ENCODE measurements around the gene KRTAP19-1. TPM values are rescaled to one million over a fixed set of nuclear protein-coding genes. Genes with fewer than 3 reads are reported as not detected.

The KRTAP19-1 gene
- total RNA-seq = not detected in 2 replicates

GRCh38 chr21:30480145-30480544, at the start of gene KRTAP19-1:
KRTAP19-1 (minus strand) TSS chr21:30480367; CDS start chr21:30480317, 50 bp downstream.

DNA sequence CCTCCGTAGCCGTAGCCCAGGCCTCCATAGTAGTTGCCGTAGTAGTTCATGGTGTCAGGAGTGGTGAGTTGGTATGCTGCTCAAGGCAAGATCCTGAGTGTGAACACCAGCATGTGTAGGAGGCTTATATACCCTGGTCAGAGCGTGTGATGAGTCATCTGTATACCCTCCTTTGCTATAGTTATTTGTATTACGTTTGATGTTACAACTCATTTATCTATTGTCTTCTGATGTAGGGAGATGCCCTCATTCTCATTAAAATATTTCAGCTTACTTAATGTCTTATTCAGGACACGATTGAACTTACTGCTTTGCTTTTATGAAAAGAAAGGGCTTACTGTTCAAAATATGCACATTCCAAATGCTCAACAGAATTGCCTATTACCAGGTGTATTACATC, 21.9 kb upstream of the KRTAP19-1 start, which contains the start of gene KRTAP19-5:
TSS of gene KRTAP19-5 (minus strand) at position 101 of the 400 bp plus-strand sequence. CDS start at position 50, 51 bp downstream.

DNA sequence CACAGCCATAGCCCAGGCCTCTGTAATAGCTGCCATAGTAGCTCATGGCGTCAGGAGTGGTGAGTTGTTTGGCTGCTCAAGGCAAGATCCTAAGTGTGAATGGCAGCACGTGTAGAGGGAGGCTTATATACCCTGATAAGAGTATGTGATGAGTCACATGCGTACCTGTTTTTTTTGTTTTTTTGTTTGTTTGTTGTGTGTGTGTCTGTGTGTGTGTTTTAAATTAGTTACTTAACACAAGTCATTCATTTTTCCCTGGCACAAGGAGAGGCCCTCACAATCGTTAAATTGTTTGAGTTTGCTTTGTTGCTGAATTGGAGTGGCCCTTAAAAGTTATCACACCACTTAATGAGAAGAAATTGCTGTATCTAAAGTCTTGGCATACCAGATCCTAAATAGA, 16.9 kb upstream of the KRTAP19-1 start, which contains the start of gene KRTAP19-4:
TSS of gene KRTAP19-4 (minus strand) at position 101 of the 400 bp plus-strand sequence. CDS start at position 46, 55 bp downstream.

GRCh38 chr21:30491963-30492428, 11.8 kb upstream of the KRTAP19-1 start, which contains the start of gene KRTAP19-3:
KRTAP19-3 (minus strand) TSS chr21:30492013; CDS start chr21:30491957, 56 bp downstream.

GRCh38 chr21:30487336-30487735, 7.2 kb upstream of the KRTAP19-1 start, which contains the start of gene KRTAP19-2:
KRTAP19-2 (minus strand) TSS chr21:30487436; CDS start chr21:30487348, 88 bp downstream.

DNA sequence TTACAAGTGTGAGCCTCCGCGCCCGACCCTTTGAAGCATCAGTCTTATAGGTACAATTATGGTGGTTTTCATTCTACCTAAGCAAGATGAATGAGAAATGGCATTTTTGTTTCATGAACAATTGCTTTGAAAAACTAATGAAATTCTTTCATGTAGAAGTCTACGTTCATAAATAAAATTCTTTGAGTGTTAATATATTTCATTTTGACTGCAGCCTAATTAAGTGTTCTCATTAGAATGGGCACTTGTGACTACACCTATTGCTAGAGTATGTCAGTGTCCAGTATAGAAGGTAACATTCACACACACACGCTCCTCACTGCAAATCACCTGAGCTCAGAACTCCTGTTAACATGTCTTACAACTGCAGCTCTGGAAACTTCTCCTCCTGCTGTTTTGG, 40.2 kb downstream of the KRTAP19-1 start, which contains the start of gene KRTAP15-1:
TSS of gene KRTAP15-1 (plus strand) at position 301 of the 400 bp plus-strand sequence. CDS start at position 354, 53 bp downstream.

GRCh38 chr21:30430170-30430655, 50.0 kb downstream of the KRTAP19-1 start, which contains the start of gene KRTAP13-4:
KRTAP13-4 (plus strand) TSS chr21:30430220; CDS start chr21:30430276, 56 bp downstream.

Small RNA genes within 50 kb of the gene (small RNA-seq; reads per million reads assigned to genes)
- not detected for gene AP000567.1
- not detected for gene KRTAP19-10P
- not detected for gene KRTAP19-9P

Other genes with a start within 250 kb of the KRTAP19-1 start
- not detected in 2 replicates for gene KRTAP24-1, start 197.4 kb downstream of the KRTAP19-1 start, total RNA-seq
- not detected in 2 replicates for gene KRTAP25-1, start 190.9 kb downstream of the KRTAP19-1 start, total RNA-seq
- gene KRTAP26-1, start 160.1 kb downstream of the KRTAP19-1 start, total RNA-seq = not detected in 2 replicates
- gene KRTAP27-1, start 142.7 kb downstream of the KRTAP19-1 start, total RNA-seq = not detected in 2 replicates
- gene KRTAP23-1, start 131.8 kb downstream of the KRTAP19-1 start, total RNA-seq = not detected in 2 replicates
- not detected in 2 replicates for gene KRTAP13-2, start 108.1 kb downstream of the KRTAP19-1 start, total RNA-seq
- gene KRTAP13-1, start 84.3 kb downstream of the KRTAP19-1 start, total RNA-seq = not detected in 2 replicates
- gene KRTAP13-3, start 54.4 kb downstream of the KRTAP19-1 start, total RNA-seq = not detected in 2 replicates
- not detected in 2 replicates for gene KRTAP13-4, start 50.1 kb downstream of the KRTAP19-1 start, total RNA-seq
- not detected in 2 replicates for gene KRTAP15-1, start 40.1 kb downstream of the KRTAP19-1 start, total RNA-seq
- not detected in 2 replicates for gene KRTAP19-2, start 7.1 kb upstream of the KRTAP19-1 start, total RNA-seq
- gene KRTAP19-3, start 11.6 kb upstream of the KRTAP19-1 start, total RNA-seq = not detected in 2 replicates
- gene KRTAP19-4, start 16.8 kb upstream of the KRTAP19-1 start, total RNA-seq = not detected in 2 replicates
- gene KRTAP19-5, start 21.8 kb upstream of the KRTAP19-1 start, total RNA-seq = not detected in 2 replicates
- not detected in 2 replicates for gene KRTAP19-6, start 61.5 kb upstream of the KRTAP19-1 start, total RNA-seq
- gene KRTAP19-7, start 80.9 kb upstream of the KRTAP19-1 start, total RNA-seq = not detected in 2 replicates
- not detected in 2 replicates for gene KRTAP22-2, start 110.0 kb upstream of the KRTAP19-1 start, total RNA-seq
- gene KRTAP6-3, start 112.1 kb upstream of the KRTAP19-1 start, total RNA-seq = not detected in 2 replicates
- not detected in 2 replicates for gene KRTAP6-2, start 118.5 kb upstream of the KRTAP19-1 start, total RNA-seq
- not detected in 2 replicates for gene KRTAP22-1, start 120.7 kb upstream of the KRTAP19-1 start, total RNA-seq
- not detected in 2 replicates for gene KRTAP6-1, start 133.6 kb upstream of the KRTAP19-1 start, total RNA-seq
- not detected in 2 replicates for gene KRTAP20-1, start 136.1 kb upstream of the KRTAP19-1 start, total RNA-seq
- gene KRTAP20-4, start 140.3 kb upstream of the KRTAP19-1 start, total RNA-seq = not detected in 2 replicates
- not detected in 2 replicates for gene KRTAP20-2, start 154.8 kb upstream of the KRTAP19-1 start, total RNA-seq
- gene KRTAP20-3, start 162.5 kb upstream of the KRTAP19-1 start, total RNA-seq = not detected in 2 replicates
- not detected in 2 replicates for gene KRTAP21-3, start 238.4 kb upstream of the KRTAP19-1 start, total RNA-seq